ENCODE data around the gene PCK2. TPM values are rescaled to one million over a fixed set of nuclear protein-coding genes. Genes with fewer than 3 reads are reported as not detected.

PCK2 gene
- total and polyA plus RNA-seq, 2 donors (not counting 3 experiments of a cell fraction or from before 2014, with no cell fraction given) = 23.5 to 24.5 TPM

DNA sequence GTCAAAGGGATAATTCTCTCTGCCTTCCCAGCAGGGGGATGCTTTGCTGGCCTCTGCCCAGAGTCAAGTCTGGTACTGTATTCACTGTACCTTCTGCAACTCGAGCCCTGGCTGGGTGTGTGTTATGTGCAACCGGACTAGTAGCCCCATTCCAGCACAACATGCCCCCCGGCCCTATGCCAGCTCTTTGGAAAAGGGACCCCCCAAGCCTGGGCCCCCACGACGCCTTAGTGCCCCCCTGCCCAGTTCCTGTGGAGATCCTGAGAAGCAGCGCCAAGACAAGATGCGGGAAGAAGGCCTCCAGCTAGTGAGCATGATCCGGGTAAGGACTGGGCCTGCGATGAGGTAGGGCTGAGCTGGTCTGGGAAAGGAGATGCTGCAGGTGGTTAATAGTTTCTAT lies 56.5 kb downstream of the PCK2 start:
- no peak overlapping the region for H3K9ac ChIP-seq (replicated peaks; ENCODE audit: extremely low read depth, insufficient read depth, low read length)
- H3K79me2 ChIP-seq (ENCODE audit: control insufficient read depth, insufficient read depth, low read length) = peaks cover 21% of the 10 kb centered on the region
- H3K9me1 ChIP-seq (replicated peaks; ENCODE audit: control insufficient read depth, extremely low read depth, insufficient read depth, low read length) = no peaks in the 10 kb centered on the region
- FAIRE-seq (no peak), DNase-seq (ENCODE audit: low read depth, low spot score) (no peak)
- intact Hi-C loops (cut with micrococcal nuclease) (no loop called here), dilution Hi-C loops (cut with MboI; ENCODE audit: extremely low pct_ligation_motif_present, low sequenced_read_pairs) (no loop called here)
- no peaks in the 10 kb centered on the region for H3K27me3 ChIP-seq (ENCODE audit: control insufficient read depth in 2 of 2, insufficient read depth in 2 of 2, low read length in 2 of 2)
- no peaks in the 10 kb centered on the region for H4K20me1 ChIP-seq (replicated peaks; ENCODE audit: control insufficient read depth, extremely low read depth, insufficient read depth, low read length)
- CTCF ChIA-PET = interaction anchor here (7.8 kb wide), 1 partner anchor 10 kb away, joined by 63 read pairs; the partner anchor contains the start of gene IRF9
- H3K36me3 ChIP-seq (ENCODE audit: control insufficient read depth in 2 of 2, extremely low read depth in 1 of 2, insufficient read depth in 2 of 2, low read length in 2 of 2) = peaks cover 8 to 30% of the 10 kb centered on the region in 2 experiments
- BruUV-seq (replicated peaks) = no TSS peak
- H3K4me1 ChIP-seq (ENCODE audit: control insufficient read depth, extremely low read depth, insufficient read depth, low read length) = peaks cover 14% of the 10 kb centered on the region
- TF ChIP-seq MYC (IDR thresholded peaks at IDR 0.05; ENCODE audit: low read depth, low read length) (no peak), POLR2A (IDR thresholded peaks at IDR 0.05; ENCODE audit: low read depth, low read length) (no peak), JUN (IDR thresholded peaks at IDR 0.05; ENCODE audit: borderline replicate concordance, insufficient read depth, insufficient read length, low read depth) (no peak), EZH2 (IDR thresholded peaks at IDR 0.05; ENCODE audit: borderline replicate concordance, low read depth, low read length, severe bottlenecking) (no peak), POLR2AphosphoS5 (IDR thresholded peaks at IDR 0.05; ENCODE audit: insufficient read depth, low read depth, low read length) (no peak)
- TF ChIP-seq, protein P1, sequence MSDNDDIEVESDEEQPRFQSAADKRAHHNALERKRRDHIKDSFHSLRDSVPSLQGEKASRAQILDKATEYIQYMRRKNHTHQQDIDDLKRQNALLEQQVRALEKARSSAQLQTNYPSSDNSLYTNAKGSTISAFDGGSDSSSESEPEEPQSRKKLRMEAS (IDR thresholded peaks at IDR 0.05; ENCODE audit: insufficient read depth, insufficient read length) = no peak
- POLR2A ChIA-PET = no interaction called here
- no peaks in the 10 kb centered on the region for H3K9me3 ChIP-seq (replicated peaks; ENCODE audit: control insufficient read depth, insufficient read depth, low read length)
- no peak overlapping the region for H3K4me3 ChIP-seq (replicated peaks in 1 of 3; ENCODE audit: insufficient read depth in 1 of 3, low read depth in 1 of 3, low read length in 3 of 3)
- H3K27ac ChIP-seq (ENCODE audit: insufficient read depth, low read depth, low read length) = no peak overlapping the region
- no peak overlapping the region for H3K4me2 ChIP-seq (ENCODE audit: insufficient read depth, low read length)
- no peak overlapping the region for H2AFZ ChIP-seq (ENCODE audit: low read depth, low read length)

DNA sequence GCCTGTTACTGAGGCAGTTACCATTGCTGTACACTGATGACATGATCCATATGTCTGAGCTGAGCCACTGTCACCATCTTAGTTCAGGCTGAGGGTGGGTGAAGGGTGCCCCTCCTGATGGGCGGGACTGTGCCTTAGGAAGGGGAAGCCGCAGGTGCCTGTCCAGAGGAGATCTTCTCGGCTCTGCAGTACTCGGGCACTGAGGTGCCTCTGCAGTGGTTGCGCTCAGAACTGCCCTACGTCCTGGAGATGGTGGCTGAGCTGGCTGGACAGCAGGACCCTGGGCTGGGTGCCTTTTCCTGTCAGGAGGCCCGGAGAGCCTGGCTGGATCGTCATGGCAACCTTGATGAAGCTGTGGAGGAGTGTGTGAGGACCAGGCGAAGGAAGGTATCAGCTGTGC lies 56.9 kb downstream of the PCK2 start:
- H4K20me1 ChIP-seq (replicated peaks; ENCODE audit: control insufficient read depth, extremely low read depth, insufficient read depth, low read length) = no peaks in the 10 kb centered on the region
- no peak overlapping the region for H3K4me2 ChIP-seq (ENCODE audit: insufficient read depth, low read length)
- H3K79me2 ChIP-seq (ENCODE audit: control insufficient read depth, insufficient read depth, low read length) = peaks cover 17% of the 10 kb centered on the region
- no peak overlapping the region for H2AFZ ChIP-seq (ENCODE audit: low read depth, low read length)
- POLR2A ChIA-PET = no interaction called here
- H3K27me3 ChIP-seq (ENCODE audit: control insufficient read depth in 2 of 2, insufficient read depth in 2 of 2, low read length in 2 of 2) = no peaks in the 10 kb centered on the region
- CTCF ChIA-PET = interaction anchor here (7.8 kb wide), 1 partner anchor 10 kb away, joined by 63 read pairs; the partner anchor contains the start of gene IRF9
- no peak overlapping the region for H3K9ac ChIP-seq (replicated peaks; ENCODE audit: extremely low read depth, insufficient read depth, low read length)
- TF ChIP-seq EZH2 (IDR thresholded peaks at IDR 0.05; ENCODE audit: borderline replicate concordance, low read depth, low read length, severe bottlenecking) (no peak), MYC (IDR thresholded peaks at IDR 0.05; ENCODE audit: low read depth, low read length) (no peak), POLR2A (IDR thresholded peaks at IDR 0.05; ENCODE audit: low read depth, low read length) (no peak), JUN (IDR thresholded peaks at IDR 0.05; ENCODE audit: borderline replicate concordance, insufficient read depth, insufficient read length, low read depth) (no peak), GATA2 (IDR thresholded peaks at IDR 0.05; ENCODE audit: insufficient read depth, insufficient read length, low read depth, low read length) (no peak), FOS (IDR thresholded peaks at IDR 0.05; ENCODE audit: borderline replicate concordance, insufficient read depth, low read length) (no peak), POLR2AphosphoS5 (IDR thresholded peaks at IDR 0.05; ENCODE audit: insufficient read depth, low read depth, low read length) (no peak)
- TF ChIP-seq, protein P1 (IDR thresholded peaks at IDR 0.05; ENCODE audit: insufficient read depth, insufficient read length) = no peak
- TF ChIP-seq, protein P2, sequence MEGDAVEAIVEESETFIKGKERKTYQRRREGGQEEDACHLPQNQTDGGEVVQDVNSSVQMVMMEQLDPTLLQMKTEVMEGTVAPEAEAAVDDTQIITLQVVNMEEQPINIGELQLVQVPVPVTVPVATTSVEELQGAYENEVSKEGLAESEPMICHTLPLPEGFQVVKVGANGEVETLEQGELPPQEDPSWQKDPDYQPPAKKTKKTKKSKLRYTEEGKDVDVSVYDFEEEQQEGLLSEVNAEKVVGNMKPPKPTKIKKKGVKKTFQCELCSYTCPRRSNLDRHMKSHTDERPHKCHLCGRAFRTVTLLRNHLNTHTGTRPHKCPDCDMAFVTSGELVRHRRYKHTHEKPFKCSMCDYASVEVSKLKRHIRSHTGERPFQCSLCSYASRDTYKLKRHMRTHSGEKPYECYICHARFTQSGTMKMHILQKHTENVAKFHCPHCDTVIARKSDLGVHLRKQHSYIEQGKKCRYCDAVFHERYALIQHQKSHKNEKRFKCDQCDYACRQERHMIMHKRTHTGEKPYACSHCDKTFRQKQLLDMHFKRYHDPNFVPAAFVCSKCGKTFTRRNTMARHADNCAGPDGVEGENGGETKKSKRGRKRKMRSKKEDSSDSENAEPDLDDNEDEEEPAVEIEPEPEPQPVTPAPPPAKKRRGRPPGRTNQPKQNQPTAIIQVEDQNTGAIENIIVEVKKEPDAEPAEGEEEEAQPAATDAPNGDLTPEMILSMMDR (IDR thresholded peaks at IDR 0.05; ENCODE audit: extremely low read depth in 1 of 2, insufficient read depth in 1 of 2, low read depth in 1 of 2, low read length in 2 of 2) = no peak
- intact Hi-C loops (cut with micrococcal nuclease) = no loop called here
- DNase-seq (ENCODE audit: low read depth, low spot score) = no peak
- no peak for FAIRE-seq
- no peak overlapping the region for H3K27ac ChIP-seq (ENCODE audit: insufficient read depth, low read depth, low read length)
- dilution Hi-C loops (cut with MboI; ENCODE audit: extremely low pct_ligation_motif_present, low sequenced_read_pairs) = no loop called here
- no peak overlapping the region for H3K4me3 ChIP-seq (replicated peaks in 1 of 3; ENCODE audit: insufficient read depth in 1 of 3, low read depth in 1 of 3, low read length in 3 of 3)
- peaks cover 10% of the 10 kb centered on the region for H3K4me1 ChIP-seq (ENCODE audit: control insufficient read depth, extremely low read depth, insufficient read depth, low read length)
- no TSS peak for BruUV-seq (replicated peaks)
- no peaks in the 10 kb centered on the region for H3K9me3 ChIP-seq (replicated peaks; ENCODE audit: control insufficient read depth, insufficient read depth, low read length)
- H3K9me1 ChIP-seq (replicated peaks; ENCODE audit: control insufficient read depth, extremely low read depth, insufficient read depth, low read length) = no peaks in the 10 kb centered on the region
- H3K36me3 ChIP-seq (ENCODE audit: control insufficient read depth in 2 of 2, extremely low read depth in 1 of 2, insufficient read depth in 2 of 2, low read length in 2 of 2) = peaks cover 13 to 34% of the 10 kb centered on the region in 2 experiments
